KG1 (cell line): ENCODE data around the gene PNRC2.
A peak's percentile ranks its signal among the peaks of the same experiment; 100 is the strongest.

Source experiments
- DNase-seq: peaks from one replicate; lab custom pipeline; 2025; lab: John Stamatoyannopoulos, UW

The PNRC2 gene

GRCh38 chr1:23959461-23960290 lies at the start of gene PNRC2:
Gene PNRC2, plus strand, starts transcription at chr1:23959828. Its CDS starts 1,630 bp downstream, at chr1:23961458.
- peak; percentile 84 for DNase-seq

GRCh38 chr1:23910144-23910543 lies 49.5 kb upstream of the PNRC2 start:
- DNase-seq: no peak

GRCh38 chr1:23910553-23911246 lies 48.9 kb upstream of the PNRC2 start:
- DNase-seq: no peak

- no peak for DNase-seq
Observed at GRCh38 chr1:23911921-23912320, 47.7 kb upstream of the PNRC2 start.

- DNase-seq: peak; percentile 35
Observed at GRCh38 chr1:23913212-23913880, 46.3 kb upstream of the PNRC2 start, which contains the start of gene CNR2. Gene CNR2, minus strand, starts transcription at chr1:23913362. Its CDS starts 37,745 bp downstream, at chr1:23875617.

GRCh38 chr1:23914921-23915320 lies 44.7 kb upstream of the PNRC2 start:
- no peak for DNase-seq

GRCh38 chr1:23915466-23915865 lies 44.2 kb upstream of the PNRC2 start:
- DNase-seq: no peak

- DNase-seq: peak; percentile 73
Observed at GRCh38 chr1:23916209-23917131, 43.2 kb upstream of the PNRC2 start.

GRCh38 chr1:23922321-23922943 lies 37.2 kb upstream of the PNRC2 start:
- no peak for DNase-seq

GRCh38 chr1:23923592-23924499 lies 35.8 kb upstream of the PNRC2 start:
- no peak for DNase-seq

- DNase-seq: no peak
Observed at GRCh38 chr1:23924601-23925000, 35.0 kb upstream of the PNRC2 start.

- no peak for DNase-seq
Observed at GRCh38 chr1:23925279-23925678, 34.3 kb upstream of the PNRC2 start.

GRCh38 chr1:23927097-23927496 lies 32.5 kb upstream of the PNRC2 start:
- DNase-seq: no peak

GRCh38 chr1:23928789-23929188 lies 30.8 kb upstream of the PNRC2 start:
- no peak for DNase-seq

- DNase-seq: no peak
Observed at GRCh38 chr1:23930270-23930669, 29.4 kb upstream of the PNRC2 start.

GRCh38 chr1:23930861-23931490 lies 28.7 kb upstream of the PNRC2 start:
- DNase-seq: no peak

- DNase-seq: no peak
Observed at GRCh38 chr1:23931491-23931880, 28.1 kb upstream of the PNRC2 start.

GRCh38 chr1:23936481-23937176 lies 23.0 kb upstream of the PNRC2 start:
- no peak for DNase-seq

GRCh38 chr1:23947366-23947765 lies 12.3 kb upstream of the PNRC2 start:
- no peak for DNase-seq
